Esophagus squamous epithelium (tissue), 4 donors: ENCODE measurements around the gene ZNF516.

Experiments
- CTCF ChIP-seq, 6 experiments: fragments of 450-650 bp in 4 of 6; fragments of 200-600 bp in 2 of 6; sonication (generic) in 2 of 6; IDR thresholded peaks; one replicate each; pipeline ENCODE4 v1.5.1; 2016 to 2019; ENCODE audit warnings: antibody characterized with exemption in 6 of 6, mild to moderate bottlenecking in 4 of 6, moderate library complexity in 4 of 6
- POLR2A ChIP-seq, 4 donors: fragments of 450-650 bp; IDR thresholded peaks; one replicate each; pipeline ENCODE4 v1.6.1; 2017; ENCODE audit warnings: antibody characterized with exemption in 4 of 4, mild to moderate bottlenecking in 4 of 4, moderate library complexity in 3 of 4

- no peak for TF ChIP-seq CTCF (IDR thresholded peaks at IDR 0.05)
- no peak for TF ChIP-seq POLR2A (IDR thresholded peaks at IDR 0.05)
Observed at GRCh38 chr18:76434452-76434851, 60.6 kb downstream of the ZNF516 start.
